HG03571 (cell line): ENCODE data around the gene PARK7.
A peak's percentile ranks its signal among the peaks of the same experiment; 100 is the strongest.

Experiments used
- ATAC-seq: cut with Tn5 transposase; IDR thresholded peaks from one replicate; pipeline ENCODE4 v1.9.1; 2021; ENCODE audit not compliant: unreplicated experiment

PARK7 gene

GRCh38 chr1:7980984-7981383, 19.5 kb downstream of the PARK7 start:
- ATAC-seq, result no peak

- ATAC-seq, result no peak
Measured at GRCh38 chr1:7983086-7983778, 21.7 kb downstream of the PARK7 start.

GRCh38 chr1:7984811-7985210, 23.3 kb downstream of the PARK7 start:
- no peak for ATAC-seq

GRCh38 chr1:7985851-7986612, 24.5 kb downstream of the PARK7 start:
- no peak for ATAC-seq

GRCh38 chr1:7987528-7987927, 26.0 kb downstream of the PARK7 start:
- ATAC-seq, result no peak

- ATAC-seq, result no peak
Measured at GRCh38 chr1:7988576-7988975, 27.1 kb downstream of the PARK7 start.

- no peak for ATAC-seq
Measured at GRCh38 chr1:7989762-7990428, 28.4 kb downstream of the PARK7 start.

- ATAC-seq, result no peak
Measured at GRCh38 chr1:7991504-7992440, 30.3 kb downstream of the PARK7 start.

GRCh38 chr1:7992885-7993284, 31.4 kb downstream of the PARK7 start:
- ATAC-seq, result no peak

GRCh38 chr1:7993593-7994479, 32.3 kb downstream of the PARK7 start:
- ATAC-seq, result peak; percentile 79

GRCh38 chr1:7994827-7995226, 33.3 kb downstream of the PARK7 start:
- no peak for ATAC-seq

- ATAC-seq, result no peak
Measured at GRCh38 chr1:7995437-7995836, 33.9 kb downstream of the PARK7 start.

- ATAC-seq, result no peak
Measured at GRCh38 chr1:8002329-8002910, 40.9 kb downstream of the PARK7 start.

- no peak for ATAC-seq
Measured at GRCh38 chr1:8002921-8003320, 41.4 kb downstream of the PARK7 start.

GRCh38 chr1:8003438-8004112, 42.1 kb downstream of the PARK7 start:
- ATAC-seq, result no peak

GRCh38 chr1:8004113-8004802, 42.7 kb downstream of the PARK7 start:
- ATAC-seq, result no peak

GRCh38 chr1:8004803-8005573, 43.5 kb downstream of the PARK7 start:
- no peak for ATAC-seq
